IPS DF 6.9 (cell line): ENCODE measurements around the gene PRKAB2.
"Not testable (repeated sequence)": the region's sequence is repeated elsewhere in the genome, so short reads cannot be mapped to it uniquely, and the experiment has no call there.

Experiments
- DNase-seq: peaks from one replicate; pipeline ENCODE4 v3.0.0-alpha.2; 2013; ENCODE audit warnings: low read depth, low spot score
- H3K27ac ChIP-seq: one replicate; pipeline ENCODE4 v1.5.1; 2013; ENCODE audit warnings: low read length, control low read depth
- H3K27me3 ChIP-seq: 2 replicates; pipeline ENCODE4 v1.6.1; 2013; ENCODE audit warnings: mild to moderate bottlenecking, low read length; ENCODE audit not compliant: control insufficient read depth, insufficient read depth
- H3K36me3 ChIP-seq: 2 replicates; pipeline ENCODE4 v1.6.1; 2013; ENCODE audit warnings: low read length; ENCODE audit not compliant: control insufficient read depth, insufficient read depth
- H3K4me1 ChIP-seq: 2 replicates; pipeline ENCODE4 v1.6.1; 2013; ENCODE audit warnings: low read length; ENCODE audit not compliant: control insufficient read depth, insufficient read depth
- H3K4me3 ChIP-seq: 2 replicates; pipeline ENCODE4 v1.5.1; 2013; ENCODE audit warnings: mild to moderate bottlenecking, low read length
- H3K9me3 ChIP-seq: 2 replicates; pipeline ENCODE4 v1.6.1; 2013; ENCODE audit warnings: low read length, inconsistent platforms; ENCODE audit not compliant: control insufficient read depth, insufficient read depth
- WGBS: extraction: QIAGEN DNeasy Blood & Tissue Kit; methylation state at CpG from one replicate; pipeline ENCODE4 v1.1.7; 2013; ENCODE audit warnings: mixed read lengths, missing lambda C conversion rate; ENCODE audit not compliant: insufficient read length, insufficient coverage; 5-methylcytosine and 5-hydroxymethylcytosine counted together

PRKAB2 gene

GRCh38 chr1:147152772-147153171, 19.5 kb downstream of the PRKAB2 start:
- Histone ChIP-seq H3K27ac (no peak overlapping the region), H3K4me1 (peaks cover 2% of the 10 kb centered on the region; the same call in 1 of the 2 replicates), H3K4me3 (no peak overlapping the region), H3K36me3 (peaks cover 1% of the 10 kb centered on the region; the same call in 1 of the 2 replicates), H3K9me3 (no peaks in the 10 kb centered on the region), H3K27me3 (no peaks in the 10 kb centered on the region)
- no CpG with 5 or more reads among the region's 3 CpGs for WGBS
- DNase-seq = no peak

- Histone ChIP-seq H3K27ac (no peak overlapping the region), H3K4me3 (no peak overlapping the region), H3K36me3 (no peaks in the 10 kb centered on the region), H3K27me3 (no peaks in the 10 kb centered on the region), H3K4me1 (peaks cover 2% of the 10 kb centered on the region; the same call in 1 of the 2 replicates), H3K9me3 (no peaks in the 10 kb centered on the region)
- no CpG with 5 or more reads among the region's 1 CpG for WGBS
- no peak for DNase-seq
Observed at GRCh38 chr1:147151244-147151643, 21.0 kb downstream of the PRKAB2 start.

GRCh38 chr1:147142886-147143285, 29.4 kb downstream of the PRKAB2 start:
- Histone ChIP-seq H3K27me3 (no peaks in the 10 kb centered on the region), H3K27ac (no peak overlapping the region), H3K4me1 (no peaks in the 10 kb centered on the region), H3K4me3 (no peak overlapping the region), H3K36me3 (no peaks in the 10 kb centered on the region), H3K9me3 (no peaks in the 10 kb centered on the region)
- DNase-seq = no peak
- no CpG with 5 or more reads among the region's 2 CpGs for WGBS

- no CpG with 5 or more reads among the region's 1 CpG for WGBS
- H3K4me3 ChIP-seq, H3K27ac ChIP-seq, H3K36me3 ChIP-seq, H3K9me3 ChIP-seq, DNase-seq, H3K4me1 ChIP-seq, H3K27me3 ChIP-seq: not testable (repeated sequence)
Observed at GRCh38 chr1:147130721-147131120, 41.5 kb downstream of the PRKAB2 start.

- H3K4me1 ChIP-seq = 0 out of 2 replicates have a peak, but pooled peaks cover 1% of the 10 kb centered on the region
- H3K9me3 ChIP-seq = no peaks in the 10 kb centered on the region
- no peak overlapping the region for H3K27ac ChIP-seq
- DNase-seq = no peak
- no CpG with 5 or more reads among the region's 3 CpGs for WGBS
- H3K4me3 ChIP-seq = no peak overlapping the region
- no peaks in the 10 kb centered on the region for H3K36me3 ChIP-seq
- H3K27me3 ChIP-seq = no peaks in the 10 kb centered on the region
Observed at GRCh38 chr1:147129116-147129873, 43.0 kb downstream of the PRKAB2 start.

- whole genome bisulfite sequencing = no CpG with 5 or more reads among the region's 2 CpGs
- Histone ChIP-seq H3K4me3 (no peak overlapping the region), H3K4me1 (no peaks in the 10 kb centered on the region), H3K27me3 (no peaks in the 10 kb centered on the region), H3K27ac (no peak overlapping the region), H3K9me3 (no peaks in the 10 kb centered on the region), H3K36me3 (no peaks in the 10 kb centered on the region)
- no peak for DNase-seq
Observed at GRCh38 chr1:147124266-147124665, 48.0 kb downstream of the PRKAB2 start.

- no peak for DNase-seq
- H3K9me3 ChIP-seq = no peaks in the 10 kb centered on the region
- no peak overlapping the region for H3K4me3 ChIP-seq
- no peak overlapping the region for H3K27ac ChIP-seq
- H3K27me3 ChIP-seq = no peaks in the 10 kb centered on the region; the same call in 1 of the 2 replicates
- H3K4me1 ChIP-seq = no peaks in the 10 kb centered on the region
- no CpG with 5 or more reads among the region's 1 CpG for WGBS
- no peaks in the 10 kb centered on the region for H3K36me3 ChIP-seq
Observed at GRCh38 chr1:147117109-147117508, 55.2 kb downstream of the PRKAB2 start.

- DNase-seq = no peak
- WGBS = no CpG with 5 or more reads among the region's 2 CpGs
- H3K27ac ChIP-seq = no peak overlapping the region
- no peaks in the 10 kb centered on the region; the same call in 1 of the 2 replicates for H3K27me3 ChIP-seq
- H3K36me3 ChIP-seq = no peaks in the 10 kb centered on the region
- H3K4me1 ChIP-seq = no peaks in the 10 kb centered on the region
- H3K9me3 ChIP-seq = no peaks in the 10 kb centered on the region
- no peak overlapping the region for H3K4me3 ChIP-seq
Observed at GRCh38 chr1:147115496-147115895, 56.8 kb downstream of the PRKAB2 start.

GRCh38 chr1:147115079-147115478, 57.2 kb downstream of the PRKAB2 start:
- not testable (repeated sequence) for H3K4me1 ChIP-seq, H3K27ac ChIP-seq, H3K9me3 ChIP-seq, H3K27me3 ChIP-seq, DNase-seq, H3K36me3 ChIP-seq, H3K4me3 ChIP-seq
- WGBS = no CpG with 5 or more reads among the region's 4 CpGs

GRCh38 chr1:147114353-147114752, 57.9 kb downstream of the PRKAB2 start:
- no CpG with 5 or more reads among the region's 1 CpG for WGBS
- H3K27ac ChIP-seq, H3K4me1 ChIP-seq, DNase-seq, H3K4me3 ChIP-seq, H3K9me3 ChIP-seq, H3K36me3 ChIP-seq, H3K27me3 ChIP-seq: not testable (repeated sequence)
